HEK293 (cell line): Measurements from ENCODE around the gene EIF4E1B.

Experiments used
- GFI1B ChIP-seq: fragments of 450-650 bp; formaldehyde crosslinking; IDR thresholded peaks from 2 replicates; pipeline ENCODE4 v1.5.1; 2016; ENCODE audit warnings: missing biosample characterization, missing genetic modification characterization
- HIC1 ChIP-seq: fragments of 450-650 bp; formaldehyde crosslinking; IDR thresholded peaks from 2 replicates; pipeline ENCODE4 v1.5.1; 2016; ENCODE audit warnings: missing biosample characterization, missing genetic modification characterization
- OSR2 ChIP-seq: fragments of 450-650 bp; formaldehyde crosslinking; IDR thresholded peaks from 2 replicates; pipeline ENCODE4 v1.5.1; 2016; ENCODE audit warnings: missing biosample characterization, missing genetic modification characterization
- SCRT1 ChIP-seq: fragments of 450-650 bp; formaldehyde crosslinking; IDR thresholded peaks from 2 replicates; pipeline ENCODE4 v1.5.1; 2016; ENCODE audit warnings: missing biosample characterization, missing genetic modification characterization, borderline replicate concordance
- SP2 ChIP-seq: fragments of 450-650 bp; formaldehyde crosslinking; IDR thresholded peaks from 2 replicates; pipeline ENCODE4 v1.5.1; 2016; ENCODE audit warnings: missing biosample characterization, missing genetic modification characterization
- WT1 ChIP-seq: fragments of 450-650 bp; formaldehyde crosslinking; IDR thresholded peaks from 2 replicates; pipeline ENCODE4 v1.5.1; 2016; ENCODE audit warnings: missing biosample characterization, missing genetic modification characterization
- ZIC2 ChIP-seq: fragments of 450-650 bp; formaldehyde crosslinking; IDR thresholded peaks from 2 replicates; pipeline ENCODE4 v1.5.1; 2016; ENCODE audit warnings: missing biosample characterization, missing genetic modification characterization
- ZNF19 ChIP-seq: fragments of 450-650 bp; formaldehyde crosslinking; IDR thresholded peaks from 2 replicates; pipeline ENCODE4; 2016; ENCODE audit warnings: missing biosample characterization, missing genetic modification characterization, low read depth
- ZNF223 ChIP-seq: fragments of 450-650 bp; formaldehyde crosslinking; IDR thresholded peaks from 2 replicates; pipeline ENCODE4 v1.5.1; 2016; ENCODE audit warnings: missing biosample characterization, missing genetic modification characterization
- ZNF280D ChIP-seq: fragments of 450-650 bp; formaldehyde crosslinking; IDR thresholded peaks from 2 replicates; pipeline ENCODE4 v1.5.1; 2016; ENCODE audit warnings: missing biosample characterization, missing genetic modification characterization
- ZNF404 ChIP-seq: fragments of 450-650 bp; formaldehyde crosslinking; IDR thresholded peaks from 2 replicates; pipeline ENCODE4 v1.5.1; 2017; ENCODE audit warnings: missing biosample characterization, missing genetic modification characterization
- ZNF544 ChIP-seq: fragments of 450-650 bp; formaldehyde crosslinking; IDR thresholded peaks from 2 replicates; pipeline ENCODE4 v1.5.0; 2017; ENCODE audit warnings: missing biosample characterization, missing genetic modification characterization
- ZNF600 ChIP-seq: fragments of 450-650 bp; formaldehyde crosslinking; IDR thresholded peaks from 2 replicates; pipeline ENCODE4 v1.5.1; 2016; ENCODE audit warnings: missing biosample characterization, missing genetic modification characterization
- ZNF654 ChIP-seq: fragments of 450-650 bp; formaldehyde crosslinking; IDR thresholded peaks from 2 replicates; pipeline ENCODE4 v1.5.1; 2016; ENCODE audit warnings: low read depth, missing biosample characterization, missing genetic modification characterization
- ZNF660 ChIP-seq: fragments of 450-650 bp; IDR thresholded peaks from 2 replicates; pipeline ENCODE4 v1.5.1; 2018; ENCODE audit warnings: missing biosample characterization, mild to moderate bottlenecking, missing genetic modification characterization
- TF ChIP-seq, protein P1 (sequence below): fragments of 450-650 bp; formaldehyde crosslinking; IDR thresholded peaks from 2 replicates; pipeline ENCODE4 v1.5.1; 2016; ENCODE audit warnings: missing biosample characterization, missing genetic modification characterization
- TF ChIP-seq, protein P2 (sequence below): fragments of 450-650 bp; formaldehyde crosslinking; IDR thresholded peaks from 2 replicates; pipeline ENCODE4 v1.5.1; 2016; ENCODE audit warnings: missing biosample characterization, missing genetic modification characterization
- TF ChIP-seq, protein P3 (sequence below): fragments of 450-650 bp; IDR thresholded peaks from 2 replicates; pipeline ENCODE4 v1.5.1; 2018; ENCODE audit warnings: missing biosample characterization, mild to moderate bottlenecking, missing genetic modification characterization
- TF ChIP-seq, protein P4 (sequence below): fragments of 450-650 bp; formaldehyde crosslinking; IDR thresholded peaks from 2 replicates; pipeline ENCODE4 v1.5.1; 2016; ENCODE audit warnings: missing biosample characterization, missing genetic modification characterization

EIF4E1B gene

DNA sequence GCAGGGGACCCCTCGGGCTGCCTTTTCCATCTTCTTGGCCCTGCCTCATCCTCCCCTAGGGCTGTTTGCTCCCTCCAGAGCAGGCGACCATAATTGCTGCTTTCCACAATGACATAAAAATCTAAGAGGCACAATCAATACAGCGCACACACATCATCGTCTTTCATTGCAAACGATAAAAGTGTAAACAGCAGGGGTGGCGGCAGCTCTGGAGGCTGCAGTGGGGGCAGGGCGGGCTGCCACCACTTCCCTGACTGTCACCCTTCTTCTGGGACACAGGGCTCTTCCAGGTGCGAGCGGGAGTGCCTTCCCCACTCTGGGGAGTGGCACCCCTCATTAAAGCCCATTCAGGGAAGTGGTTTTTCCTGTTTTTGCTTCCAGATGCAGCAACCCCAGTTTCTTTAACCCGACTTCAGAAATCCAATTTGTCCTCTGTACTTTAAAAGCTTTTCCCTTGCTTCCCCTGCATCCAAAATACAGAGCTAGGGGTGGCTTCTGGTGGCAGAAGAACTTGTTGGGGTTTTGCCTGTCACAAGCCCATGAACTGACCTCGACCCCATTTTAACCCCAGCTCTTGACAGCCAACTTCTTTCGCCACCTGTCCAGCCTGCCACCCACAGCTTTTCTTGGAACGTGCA is 62.5 kb downstream of the EIF4E1B start (continued):
- peak; percentile 66 for TF ChIP-seq HIC1 (tag by site-specific recombination)
- no peak; the same call in 1 of the 2 replicates for TF ChIP-seq ZNF600 (tag by site-specific recombination)
- no peak for TF ChIP-seq ZNF223 (tag by site-specific recombination)
- no peak for TF ChIP-seq SCRT1 (tag by site-specific recombination)
- peak; percentile 77 for TF ChIP-seq ZIC2 (tag by site-specific recombination)
- TF ChIP-seq ZNF654, result no peak
- TF ChIP-seq ZNF19, result no peak
- TF ChIP-seq, protein P1, sequence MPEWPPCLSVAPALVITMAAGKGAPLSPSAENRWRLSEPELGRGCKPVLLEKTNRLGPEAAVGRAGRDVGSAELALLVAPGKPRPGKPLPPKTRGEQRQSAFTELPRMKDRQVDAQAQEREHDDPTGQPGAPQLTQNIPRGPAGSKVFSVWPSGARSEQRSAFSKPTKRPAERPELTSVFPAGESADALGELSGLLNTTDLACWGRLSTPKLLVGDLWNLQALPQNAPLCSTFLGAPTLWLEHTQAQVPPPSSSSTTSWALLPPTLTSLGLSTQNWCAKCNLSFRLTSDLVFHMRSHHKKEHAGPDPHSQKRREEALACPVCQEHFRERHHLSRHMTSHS (tag by site-specific recombination), result no peak
- no peak for TF ChIP-seq ZNF544 (tag by site-specific recombination)
- TF ChIP-seq WT1, result peak; percentile 88
- TF ChIP-seq, protein P2, sequence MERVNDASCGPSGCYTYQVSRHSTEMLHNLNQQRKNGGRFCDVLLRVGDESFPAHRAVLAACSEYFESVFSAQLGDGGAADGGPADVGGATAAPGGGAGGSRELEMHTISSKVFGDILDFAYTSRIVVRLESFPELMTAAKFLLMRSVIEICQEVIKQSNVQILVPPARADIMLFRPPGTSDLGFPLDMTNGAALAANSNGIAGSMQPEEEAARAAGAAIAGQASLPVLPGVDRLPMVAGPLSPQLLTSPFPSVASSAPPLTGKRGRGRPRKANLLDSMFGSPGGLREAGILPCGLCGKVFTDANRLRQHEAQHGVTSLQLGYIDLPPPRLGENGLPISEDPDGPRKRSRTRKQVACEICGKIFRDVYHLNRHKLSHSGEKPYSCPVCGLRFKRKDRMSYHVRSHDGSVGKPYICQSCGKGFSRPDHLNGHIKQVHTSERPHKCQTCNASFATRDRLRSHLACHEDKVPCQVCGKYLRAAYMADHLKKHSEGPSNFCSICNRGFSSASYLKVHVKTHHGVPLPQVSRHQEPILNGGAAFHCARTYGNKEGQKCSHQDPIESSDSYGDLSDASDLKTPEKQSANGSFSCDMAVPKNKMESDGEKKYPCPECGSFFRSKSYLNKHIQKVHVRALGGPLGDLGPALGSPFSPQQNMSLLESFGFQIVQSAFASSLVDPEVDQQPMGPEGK (tag by site-specific recombination), result peak; percentile 48; the same call in 1 of the 2 replicates
- peak; percentile 79 for TF ChIP-seq GFI1B (tag by site-specific recombination)
- TF ChIP-seq, protein P3, sequence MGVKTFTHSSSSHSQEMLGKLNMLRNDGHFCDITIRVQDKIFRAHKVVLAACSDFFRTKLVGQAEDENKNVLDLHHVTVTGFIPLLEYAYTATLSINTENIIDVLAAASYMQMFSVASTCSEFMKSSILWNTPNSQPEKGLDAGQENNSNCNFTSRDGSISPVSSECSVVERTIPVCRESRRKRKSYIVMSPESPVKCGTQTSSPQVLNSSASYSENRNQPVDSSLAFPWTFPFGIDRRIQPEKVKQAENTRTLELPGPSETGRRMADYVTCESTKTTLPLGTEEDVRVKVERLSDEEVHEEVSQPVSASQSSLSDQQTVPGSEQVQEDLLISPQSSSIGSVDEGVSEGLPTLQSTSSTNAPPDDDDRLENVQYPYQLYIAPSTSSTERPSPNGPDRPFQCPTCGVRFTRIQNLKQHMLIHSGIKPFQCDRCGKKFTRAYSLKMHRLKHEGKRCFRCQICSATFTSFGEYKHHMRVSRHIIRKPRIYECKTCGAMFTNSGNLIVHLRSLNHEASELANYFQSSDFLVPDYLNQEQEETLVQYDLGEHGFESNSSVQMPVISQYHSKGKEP (tag by site-specific recombination), result peak; percentile 60; the same call in 1 of the 2 replicates
- TF ChIP-seq ZNF660 (tag by site-specific recombination), result peak; percentile 30; the same call in 1 of the 2 replicates
- TF ChIP-seq, protein P4, sequence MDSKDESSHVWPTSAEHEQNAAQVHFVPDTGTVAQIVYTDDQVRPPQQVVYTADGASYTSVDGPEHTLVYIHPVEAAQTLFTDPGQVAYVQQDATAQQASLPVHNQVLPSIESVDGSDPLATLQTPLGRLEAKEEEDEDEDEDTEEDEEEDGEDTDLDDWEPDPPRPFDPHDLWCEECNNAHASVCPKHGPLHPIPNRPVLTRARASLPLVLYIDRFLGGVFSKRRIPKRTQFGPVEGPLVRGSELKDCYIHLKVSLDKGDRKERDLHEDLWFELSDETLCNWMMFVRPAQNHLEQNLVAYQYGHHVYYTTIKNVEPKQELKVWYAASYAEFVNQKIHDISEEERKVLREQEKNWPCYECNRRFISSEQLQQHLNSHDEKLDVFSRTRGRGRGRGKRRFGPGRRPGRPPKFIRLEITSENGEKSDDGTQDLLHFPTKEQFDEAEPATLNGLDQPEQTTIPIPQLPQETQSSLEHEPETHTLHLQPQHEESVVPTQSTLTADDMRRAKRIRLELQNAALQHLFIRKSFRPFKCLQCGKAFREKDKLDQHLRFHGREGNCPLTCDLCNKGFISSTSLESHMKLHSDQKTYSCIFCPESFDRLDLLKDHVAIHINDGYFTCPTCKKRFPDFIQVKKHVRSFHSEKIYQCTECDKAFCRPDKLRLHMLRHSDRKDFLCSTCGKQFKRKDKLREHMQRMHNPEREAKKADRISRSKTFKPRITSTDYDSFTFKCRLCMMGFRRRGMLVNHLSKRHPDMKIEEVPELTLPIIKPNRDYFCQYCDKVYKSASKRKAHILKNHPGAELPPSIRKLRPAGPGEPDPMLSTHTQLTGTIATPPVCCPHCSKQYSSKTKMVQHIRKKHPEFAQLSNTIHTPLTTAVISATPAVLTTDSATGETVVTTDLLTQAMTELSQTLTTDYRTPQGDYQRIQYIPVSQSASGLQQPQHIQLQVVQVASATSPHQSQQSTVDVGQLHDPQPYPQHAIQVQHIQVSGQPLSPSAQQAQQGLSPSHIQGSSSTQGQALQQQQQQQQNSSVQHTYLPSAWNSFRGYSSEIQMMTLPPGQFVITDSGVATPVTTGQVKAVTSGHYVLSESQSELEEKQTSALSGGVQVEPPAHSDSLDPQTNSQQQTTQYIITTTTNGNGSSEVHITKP (tag by site-specific recombination), result peak; percentile 75
- TF ChIP-seq SP2 (tag by site-specific recombination), result no peak
- TF ChIP-seq ZNF280D, result no peak
- TF ChIP-seq ZNF404 (tag by site-specific recombination), result no peak
- peak; percentile 92 for TF ChIP-seq OSR2 (tag by site-specific recombination)
